DMS79 treated with DMSO at 0.1 percent for 48 hours (cell line): ENCODE results near the gene ARRDC2.

Experiments used
- DNase-seq: peaks from one replicate; lab custom pipeline; 2025; lab: John Stamatoyannopoulos, UW

ARRDC2 gene

GRCh38 chr19:18058208-18059009 lies 50.4 kb downstream of the ARRDC2 start:
- peak; percentile 65 for DNase-seq

- DNase-seq: no peak
These were observed 51.3 kb downstream of the ARRDC2 start for GRCh38 chr19:18059297-18059696.

DNA sequence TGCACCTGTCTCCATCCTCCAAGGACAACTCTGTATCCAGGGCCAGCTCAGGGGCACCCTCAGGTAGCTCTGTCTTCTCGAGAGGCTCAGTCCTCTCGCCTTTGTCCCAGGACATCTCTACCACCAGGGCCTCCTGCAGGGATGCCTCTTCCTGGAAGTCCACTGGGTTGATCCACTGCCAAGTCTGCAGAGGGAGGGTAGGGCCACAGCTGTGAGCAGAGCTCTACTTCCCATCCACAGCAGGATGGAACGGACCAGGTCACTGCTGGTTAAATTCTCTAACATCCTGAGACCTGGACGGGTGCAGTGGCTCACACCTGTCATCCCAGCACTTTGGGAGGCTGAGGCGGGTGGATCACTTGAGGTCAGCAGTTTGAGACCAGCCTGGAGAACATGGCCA lies 51.9 kb downstream of the ARRDC2 start:
- DNase-seq: no peak

DNA sequence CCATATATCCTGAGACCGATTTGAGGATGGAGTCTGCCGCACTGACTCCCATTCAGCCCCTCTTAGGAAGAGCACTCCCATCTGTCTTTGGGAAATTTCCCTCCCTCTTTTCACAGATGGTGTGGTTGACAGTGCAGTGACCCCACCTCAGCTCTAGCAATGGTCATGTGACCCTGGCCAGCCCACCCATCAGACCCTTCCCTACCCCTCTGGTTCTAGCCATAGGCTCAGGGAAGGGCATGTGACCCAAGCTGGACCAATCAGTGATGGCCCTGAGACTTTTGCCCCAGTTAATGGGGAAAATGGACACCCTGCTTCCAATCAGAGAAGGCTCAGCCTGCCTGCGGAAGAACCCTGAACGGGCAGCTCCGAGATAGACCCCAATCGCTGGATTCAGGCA lies 52.5 kb downstream of the ARRDC2 start:
- DNase-seq: no peak

- peak; percentile 95 for DNase-seq
These were observed 54.1 kb downstream of the ARRDC2 start for GRCh38 chr19:18062028-18062427.

- DNase-seq: no peak
These were observed 55.5 kb downstream of the ARRDC2 start for GRCh38 chr19:18063463-18063862.
